GM21528 (cell line): ENCODE data around the gene TET2.

Experiments used
- ATAC-seq: cut with Tn5 transposase; IDR thresholded peaks from one replicate; pipeline ENCODE4 v1.9.1; 2021; ENCODE audit warnings: mild to moderate bottlenecking, moderate library complexity; ENCODE audit not compliant: unreplicated experiment, low FRiP score

The TET2 gene

DNA sequence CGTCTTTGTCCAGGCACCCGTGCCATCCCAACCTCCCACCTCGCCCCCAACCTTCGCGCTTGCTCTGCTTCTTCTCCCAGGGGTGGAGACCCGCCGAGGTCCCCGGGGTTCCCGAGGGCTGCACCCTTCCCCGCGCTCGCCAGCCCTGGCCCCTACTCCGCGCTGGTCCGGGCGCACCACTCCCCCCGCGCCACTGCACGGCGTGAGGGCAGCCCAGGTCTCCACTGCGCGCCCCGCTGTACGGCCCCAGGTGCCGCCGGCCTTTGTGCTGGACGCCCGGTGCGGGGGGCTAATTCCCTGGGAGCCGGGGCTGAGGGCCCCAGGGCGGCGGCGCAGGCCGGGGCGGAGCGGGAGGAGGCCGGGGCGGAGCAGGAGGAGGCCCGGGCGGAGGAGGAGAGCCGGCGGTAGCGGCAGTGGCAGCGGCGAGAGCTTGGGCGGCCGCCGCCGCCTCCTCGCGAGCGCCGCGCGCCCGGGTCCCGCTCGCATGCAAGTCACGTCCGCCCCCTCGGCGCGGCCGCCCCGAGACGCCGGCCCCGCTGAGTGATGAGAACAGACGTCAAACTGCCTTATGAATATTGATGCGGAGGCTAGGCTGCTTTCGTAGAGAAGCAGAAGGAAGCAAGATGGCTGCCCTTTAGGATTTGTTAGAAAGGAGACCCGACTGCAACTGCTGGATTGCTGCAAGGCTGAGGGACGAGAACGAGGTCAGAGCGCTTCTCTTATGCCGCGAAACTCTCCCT is at the start of gene TET2:
Gene TET2, plus strand, starts transcription at position 601 of the 740 bp plus-strand sequence. CDS start 87,067 bp downstream, outside the sequence.
- ATAC-seq = peak; percentile 81

DNA sequence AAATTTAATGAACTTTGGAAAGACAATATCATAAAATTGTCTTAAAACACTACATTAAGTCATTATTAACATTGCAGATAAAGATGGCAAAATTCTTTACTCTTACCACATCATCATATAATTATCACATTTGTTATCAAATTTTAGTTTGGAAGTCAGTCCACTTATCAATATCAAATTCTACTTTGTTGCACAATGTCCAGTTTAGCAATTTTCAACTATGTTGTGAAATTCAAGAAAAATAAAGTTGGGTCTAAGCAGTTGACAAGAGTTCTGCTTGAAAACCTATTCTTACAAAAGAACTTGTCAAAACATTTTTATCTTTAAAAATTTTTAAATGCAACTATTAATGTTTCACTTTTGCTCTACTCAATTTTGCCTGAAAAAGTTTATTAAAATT is 44.7 kb upstream of the TET2 start:
- no peak for ATAC-seq

GRCh38 chr4:105106426-105106825 is 40.2 kb upstream of the TET2 start:
- ATAC-seq = no peak

GRCh38 chr4:105107095-105107856 is 39.4 kb upstream of the TET2 start:
- ATAC-seq = no peak

DNA sequence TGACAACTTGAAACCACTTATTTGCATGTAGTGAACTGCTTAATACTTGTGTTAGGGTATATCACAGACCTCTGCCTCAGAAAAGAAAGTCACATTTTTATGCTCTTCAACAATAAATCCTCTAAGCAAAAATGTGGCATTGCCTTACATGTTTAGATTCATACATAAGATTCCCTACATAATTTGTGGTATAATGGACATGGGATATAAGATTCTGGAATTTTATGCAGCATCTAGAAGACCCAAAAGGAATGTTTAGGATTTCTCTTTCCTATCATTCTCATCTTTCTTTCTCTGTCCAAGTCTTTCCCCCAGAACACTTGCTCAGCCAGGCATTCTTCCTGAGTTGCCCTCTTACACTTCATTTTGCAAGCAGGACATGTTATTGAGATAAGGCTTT is 37.7 kb upstream of the TET2 start:
- ATAC-seq = no peak

GRCh38 chr4:105112274-105112673 is 34.4 kb upstream of the TET2 start:
- ATAC-seq = no peak

- ATAC-seq = no peak
Observed at GRCh38 chr4:105113800-105114199, 32.9 kb upstream of the TET2 start.

DNA sequence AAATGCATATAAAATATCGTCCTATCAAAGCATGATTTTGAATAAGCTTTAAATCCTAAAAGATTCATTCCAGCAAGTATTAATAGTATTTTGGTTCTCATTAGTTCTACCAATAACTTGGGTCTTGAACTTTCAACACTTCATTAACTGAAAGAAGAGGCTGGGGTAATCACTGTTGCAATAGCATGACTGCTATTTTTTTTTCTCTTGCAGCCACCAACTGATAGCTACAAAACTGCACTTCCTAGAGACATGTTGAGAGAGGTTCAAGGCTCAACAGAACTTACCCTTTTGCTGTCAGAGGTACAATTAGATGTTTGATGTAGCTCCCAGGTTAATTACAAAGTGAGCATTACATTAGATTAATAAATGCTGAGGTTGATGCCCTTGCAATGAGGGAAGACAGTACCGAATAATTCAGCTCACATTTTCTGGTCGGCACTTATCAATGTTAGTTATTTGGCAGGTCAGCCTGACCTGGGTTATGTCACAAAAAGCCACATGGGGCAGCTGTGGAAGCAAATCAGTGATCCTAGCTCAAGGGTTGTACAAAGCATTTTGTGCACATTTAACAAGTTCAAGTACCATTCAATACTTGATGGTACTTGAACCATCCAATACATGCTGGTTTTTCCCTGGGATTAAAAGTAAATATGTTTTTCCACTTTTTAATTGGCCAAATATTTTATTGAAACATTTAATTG is 29.9 kb upstream of the TET2 start:
- no peak for ATAC-seq

- no peak for ATAC-seq
Observed at GRCh38 chr4:105119356-105119755, 27.3 kb upstream of the TET2 start.

DNA sequence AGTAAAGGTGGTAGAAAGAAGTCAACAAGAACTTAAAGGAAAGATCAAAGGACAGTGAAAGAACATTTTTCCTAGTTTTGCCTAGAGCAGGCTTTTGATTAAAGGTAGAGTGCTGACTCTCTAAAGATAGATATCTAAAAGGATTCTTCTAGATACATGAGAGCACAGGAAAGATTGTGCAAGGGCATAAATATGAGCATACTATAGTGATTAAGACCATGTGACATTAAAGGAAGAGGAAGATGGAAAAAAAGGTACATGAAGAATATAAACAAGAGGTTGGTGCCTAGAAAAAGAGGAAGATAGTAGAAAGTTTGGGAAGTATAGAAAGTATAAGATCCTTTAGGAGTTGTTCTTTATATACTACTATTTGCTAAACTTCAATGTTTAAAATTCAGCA is 26.1 kb upstream of the TET2 start:
- ATAC-seq = no peak

DNA sequence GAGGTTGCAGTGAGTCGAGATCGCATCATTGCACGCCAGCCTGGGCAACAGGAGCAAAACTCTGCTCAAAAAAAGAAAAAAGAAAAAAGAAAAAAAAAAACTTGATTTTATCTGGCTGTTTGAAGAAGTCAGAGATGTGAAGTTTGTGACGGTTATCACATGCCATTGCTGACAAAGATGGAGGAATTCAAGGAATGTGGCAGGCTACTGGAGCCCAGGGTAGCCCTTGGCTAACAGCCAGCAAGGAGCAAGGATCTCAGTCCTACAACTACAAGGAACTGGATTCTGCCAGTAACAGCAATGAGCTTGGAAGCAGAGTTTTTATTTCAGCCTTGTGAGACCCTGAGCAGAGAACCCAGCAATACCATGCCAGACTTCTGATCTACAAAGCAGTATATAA is 24.3 kb upstream of the TET2 start:
- no peak for ATAC-seq

GRCh38 chr4:105126311-105127169 is 20.1 kb upstream of the TET2 start:
- ATAC-seq = no peak

GRCh38 chr4:105127170-105127445 is 19.6 kb upstream of the TET2 start:
- no peak for ATAC-seq

GRCh38 chr4:105128208-105128607 is 18.5 kb upstream of the TET2 start:
- ATAC-seq = no peak

DNA sequence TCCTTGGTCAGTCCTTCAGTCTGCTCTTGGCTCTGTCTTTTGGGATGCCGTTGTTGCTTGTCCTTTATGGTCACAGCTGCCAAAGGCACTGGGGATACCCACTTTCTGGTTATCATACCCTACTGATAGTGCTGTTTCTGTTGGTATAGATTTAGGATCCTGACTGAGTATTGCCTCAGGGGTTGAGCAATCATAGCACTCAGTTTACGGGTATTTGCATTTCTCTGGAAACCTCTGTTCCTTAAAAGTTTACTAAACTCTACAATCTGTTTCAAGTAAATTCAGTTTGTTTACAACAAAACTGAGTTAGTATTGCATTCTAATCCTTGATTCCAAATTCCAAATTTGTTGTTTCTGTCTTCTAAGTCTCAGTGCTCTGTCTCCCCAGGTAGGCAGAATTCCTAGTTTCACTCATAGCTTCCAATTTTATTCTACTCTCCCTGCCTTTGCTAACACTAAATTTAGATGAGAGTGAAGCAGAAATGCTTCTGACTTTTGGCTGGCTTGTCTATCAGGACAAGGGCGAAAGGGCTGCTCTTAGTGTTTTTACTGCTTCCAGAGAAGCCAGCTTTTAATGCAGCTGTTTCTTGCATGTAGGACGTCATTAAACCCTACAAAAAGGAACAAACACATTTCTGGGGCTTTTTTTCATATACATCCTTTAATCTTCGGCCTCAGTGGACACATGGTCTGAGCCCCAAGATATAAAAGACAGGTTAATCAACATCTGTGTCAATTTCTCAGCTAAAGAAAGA is 17.2 kb upstream of the TET2 start:
- ATAC-seq = no peak

GRCh38 chr4:105130945-105131344 is 15.7 kb upstream of the TET2 start:
- no peak for ATAC-seq

DNA sequence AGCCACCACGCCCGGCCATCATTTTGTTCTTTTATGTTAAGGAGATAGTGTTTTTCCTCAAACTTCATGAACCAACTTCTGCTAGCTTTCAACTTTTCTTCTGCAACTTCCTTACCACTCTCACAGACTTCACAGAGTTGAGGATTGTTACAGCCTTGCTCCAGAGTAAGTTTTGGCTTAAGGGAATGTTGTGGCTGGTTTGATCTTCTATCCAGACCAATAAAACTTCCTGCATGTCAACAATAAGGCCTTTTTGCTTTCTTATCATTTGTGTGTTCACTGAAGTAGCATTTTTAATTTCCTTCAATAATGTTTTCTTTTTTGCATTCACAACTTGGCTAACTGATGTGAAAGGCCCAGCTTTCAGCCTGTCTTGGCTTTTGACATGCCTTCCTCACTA is 12.7 kb upstream of the TET2 start:
- ATAC-seq = no peak

GRCh38 chr4:105135785-105136184 is 10.9 kb upstream of the TET2 start:
- peak; percentile 64 for ATAC-seq

- no peak for ATAC-seq
Observed at GRCh38 chr4:105137121-105137875, 9.4 kb upstream of the TET2 start.
